ENCODE data around the gene NBPF20.
"Not testable (repeated sequence)": the region's sequence is repeated elsewhere in the genome, so short reads cannot be mapped to it uniquely, and the experiment has no call there.

The NBPF20 gene

GRCh38 chr1:145430830-145431229, 5.4 kb upstream of the NBPF20 start:
- DNase-seq (ENCODE audit: low read depth in 2 of 2), result not testable (repeated sequence)

GRCh38 chr1:145429329-145429728, 3.9 kb upstream of the NBPF20 start:
- DNase-seq (ENCODE audit: low read depth in 2 of 2), result not testable (repeated sequence)

GRCh38 chr1:145424612-145425435, 579 bp downstream of the NBPF20 start:
- peak in 1 of 2 donors; percentile 13 for DNase-seq (ENCODE audit: low read depth in 2 of 2)

GRCh38 chr1:145415149-145415548, 10.3 kb downstream of the NBPF20 start:
- DNase-seq (ENCODE audit: low read depth in 2 of 2), result not testable (repeated sequence)

GRCh38 chr1:145407266-145407665, 18.1 kb downstream of the NBPF20 start:
- DNase-seq (ENCODE audit: low read depth in 2 of 2), result not testable (repeated sequence)

- DNase-seq (ENCODE audit: low read depth in 2 of 2), result not testable (repeated sequence)
Measured at GRCh38 chr1:145404949-145405348, 20.5 kb downstream of the NBPF20 start.

- DNase-seq (ENCODE audit: low read depth in 2 of 2), result not testable (repeated sequence)
Measured at GRCh38 chr1:145400701-145401100, 24.7 kb downstream of the NBPF20 start.
